HL-60 (cell line): ENCODE data around the gene SOBP.

Source experiments
- DNase-seq, 2 experiments: peaks; one replicate each; pipeline ENCODE4 v3.0.0-alpha.2; 2010 to 2020; ENCODE audit warnings: low read depth in 1 of 2, low spot score in 1 of 2
- H3K27ac ChIP-seq: fragments of 250-450 bp; sonication (Bioruptor Pico); replicated peaks from 2 replicates; pipeline ENCODE4 v1.5.1; 2020; ENCODE audit warnings: mild to moderate bottlenecking, moderate library complexity
- H3K27me3 ChIP-seq: fragments of 250-450 bp; sonication (Bioruptor Pico); 2 replicates; pipeline ENCODE4 v1.5.1; 2021; ENCODE audit warnings: mild to moderate bottlenecking, moderate library complexity; ENCODE audit not compliant: insufficient read depth, poor library complexity, severe bottlenecking
- H3K4me3 ChIP-seq: replicated peaks from 2 replicates; pipeline ENCODE4 v1.5.1; 2011; ENCODE audit warnings: mild to moderate bottlenecking, control low read depth, low read length; ENCODE audit not compliant: insufficient read depth
- GABPA ChIP-seq: IDR thresholded peaks from 2 replicates; pipeline ENCODE4 v1.6.1; 2012; ENCODE audit warnings: low read depth
- POLR2AphosphoS5 ChIP-seq: IDR thresholded peaks from 2 replicates; pipeline ENCODE4 v1.6.1; 2012; ENCODE audit warnings: low read depth
- SPI1 ChIP-seq: IDR thresholded peaks from 2 replicates; pipeline ENCODE4 v1.6.1; 2012; ENCODE audit warnings: low read depth, mild to moderate bottlenecking, borderline replicate concordance
- TF ChIP-seq, protein P1 (sequence below): IDR thresholded peaks from one replicate; pipeline ENCODE4 v1.5.1; 2011; ENCODE audit warnings: low read length, control low read depth, inconsistent platforms; ENCODE audit not compliant: insufficient read depth
- TF ChIP-seq, protein P2 (sequence below): IDR thresholded peaks from 2 replicates; pipeline ENCODE4 v1.6.1; 2012; ENCODE audit warnings: low read depth; ENCODE audit not compliant: insufficient replicate concordance

Gene SOBP

DNA sequence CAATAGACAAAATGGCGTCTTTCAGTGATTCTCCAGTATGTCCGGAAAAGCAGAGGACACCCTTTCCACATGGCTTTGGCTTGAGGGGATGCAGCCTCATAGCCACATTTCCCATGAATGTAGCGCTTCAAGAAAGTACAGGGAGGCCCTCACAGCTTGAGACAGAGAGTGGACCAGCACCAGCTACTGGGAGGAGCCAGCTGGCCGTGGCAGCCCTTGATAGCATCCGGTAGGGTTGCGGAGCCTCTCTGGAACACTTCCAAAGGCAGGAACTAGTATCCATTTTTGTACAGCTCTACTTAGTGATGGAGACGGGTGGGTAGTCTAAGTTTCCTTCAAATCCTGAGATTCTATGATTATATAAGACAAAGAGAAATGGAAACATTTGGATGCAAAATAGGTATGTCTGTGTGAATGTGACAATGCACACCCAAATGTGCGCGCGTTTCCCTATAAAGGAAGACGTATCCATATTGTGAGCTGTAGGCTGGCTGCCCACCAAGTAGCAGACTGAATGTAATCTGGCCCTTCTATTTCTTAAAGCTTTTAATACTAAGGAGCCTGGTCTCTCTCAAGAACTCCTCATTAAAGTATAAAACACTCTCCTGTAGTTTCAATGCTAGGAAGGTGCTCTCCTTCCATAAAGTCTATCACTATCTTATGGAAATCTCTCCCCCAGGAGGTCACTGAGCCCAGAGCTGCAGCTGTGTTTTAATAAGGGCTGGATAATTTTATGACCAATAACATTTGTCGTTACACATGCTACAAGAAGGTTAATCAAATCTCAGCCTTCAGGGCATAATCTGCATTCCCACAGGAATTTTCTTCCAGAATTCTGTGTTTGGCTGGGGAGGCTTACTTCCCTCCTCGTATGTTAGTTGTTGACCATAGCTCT lies 74.0 kb downstream of the SOBP start:
- TF ChIP-seq GABPA: no peak
- TF ChIP-seq POLR2AphosphoS5: no peak
- TF ChIP-seq, protein P1, sequence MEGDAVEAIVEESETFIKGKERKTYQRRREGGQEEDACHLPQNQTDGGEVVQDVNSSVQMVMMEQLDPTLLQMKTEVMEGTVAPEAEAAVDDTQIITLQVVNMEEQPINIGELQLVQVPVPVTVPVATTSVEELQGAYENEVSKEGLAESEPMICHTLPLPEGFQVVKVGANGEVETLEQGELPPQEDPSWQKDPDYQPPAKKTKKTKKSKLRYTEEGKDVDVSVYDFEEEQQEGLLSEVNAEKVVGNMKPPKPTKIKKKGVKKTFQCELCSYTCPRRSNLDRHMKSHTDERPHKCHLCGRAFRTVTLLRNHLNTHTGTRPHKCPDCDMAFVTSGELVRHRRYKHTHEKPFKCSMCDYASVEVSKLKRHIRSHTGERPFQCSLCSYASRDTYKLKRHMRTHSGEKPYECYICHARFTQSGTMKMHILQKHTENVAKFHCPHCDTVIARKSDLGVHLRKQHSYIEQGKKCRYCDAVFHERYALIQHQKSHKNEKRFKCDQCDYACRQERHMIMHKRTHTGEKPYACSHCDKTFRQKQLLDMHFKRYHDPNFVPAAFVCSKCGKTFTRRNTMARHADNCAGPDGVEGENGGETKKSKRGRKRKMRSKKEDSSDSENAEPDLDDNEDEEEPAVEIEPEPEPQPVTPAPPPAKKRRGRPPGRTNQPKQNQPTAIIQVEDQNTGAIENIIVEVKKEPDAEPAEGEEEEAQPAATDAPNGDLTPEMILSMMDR: no peak
- TF ChIP-seq, protein P2, sequence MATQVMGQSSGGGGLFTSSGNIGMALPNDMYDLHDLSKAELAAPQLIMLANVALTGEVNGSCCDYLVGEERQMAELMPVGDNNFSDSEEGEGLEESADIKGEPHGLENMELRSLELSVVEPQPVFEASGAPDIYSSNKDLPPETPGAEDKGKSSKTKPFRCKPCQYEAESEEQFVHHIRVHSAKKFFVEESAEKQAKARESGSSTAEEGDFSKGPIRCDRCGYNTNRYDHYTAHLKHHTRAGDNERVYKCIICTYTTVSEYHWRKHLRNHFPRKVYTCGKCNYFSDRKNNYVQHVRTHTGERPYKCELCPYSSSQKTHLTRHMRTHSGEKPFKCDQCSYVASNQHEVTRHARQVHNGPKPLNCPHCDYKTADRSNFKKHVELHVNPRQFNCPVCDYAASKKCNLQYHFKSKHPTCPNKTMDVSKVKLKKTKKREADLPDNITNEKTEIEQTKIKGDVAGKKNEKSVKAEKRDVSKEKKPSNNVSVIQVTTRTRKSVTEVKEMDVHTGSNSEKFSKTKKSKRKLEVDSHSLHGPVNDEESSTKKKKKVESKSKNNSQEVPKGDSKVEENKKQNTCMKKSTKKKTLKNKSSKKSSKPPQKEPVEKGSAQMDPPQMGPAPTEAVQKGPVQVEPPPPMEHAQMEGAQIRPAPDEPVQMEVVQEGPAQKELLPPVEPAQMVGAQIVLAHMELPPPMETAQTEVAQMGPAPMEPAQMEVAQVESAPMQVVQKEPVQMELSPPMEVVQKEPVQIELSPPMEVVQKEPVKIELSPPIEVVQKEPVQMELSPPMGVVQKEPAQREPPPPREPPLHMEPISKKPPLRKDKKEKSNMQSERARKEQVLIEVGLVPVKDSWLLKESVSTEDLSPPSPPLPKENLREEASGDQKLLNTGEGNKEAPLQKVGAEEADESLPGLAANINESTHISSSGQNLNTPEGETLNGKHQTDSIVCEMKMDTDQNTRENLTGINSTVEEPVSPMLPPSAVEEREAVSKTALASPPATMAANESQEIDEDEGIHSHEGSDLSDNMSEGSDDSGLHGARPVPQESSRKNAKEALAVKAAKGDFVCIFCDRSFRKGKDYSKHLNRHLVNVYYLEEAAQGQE: no peak
- TF ChIP-seq SPI1: no peak

DNA sequence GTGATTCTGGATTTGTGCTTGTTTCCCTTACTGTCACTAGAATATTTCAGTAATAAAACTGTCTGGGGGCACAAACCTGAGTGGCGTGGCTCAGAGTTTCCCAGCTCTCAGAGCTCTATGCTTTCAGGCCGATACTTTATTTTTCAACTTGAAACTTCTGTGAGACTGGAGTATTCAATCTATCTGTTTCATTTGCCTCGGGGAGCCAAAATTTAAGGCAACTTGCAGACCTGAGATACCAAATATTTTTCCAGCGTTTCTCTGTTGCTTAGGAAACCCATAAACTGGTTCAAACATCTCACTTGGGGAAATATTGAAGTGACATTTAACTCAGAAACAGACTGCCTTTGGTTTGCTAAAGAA lies 74.7 kb downstream of the SOBP start:
- H3K27me3 ChIP-seq: peaks cover 9% of the 10 kb centered on the region
- no peak overlapping the region for H3K27ac ChIP-seq
- TF ChIP-seq POLR2AphosphoS5 (no peak), SPI1 (no peak), GABPA (no peak)
- TF ChIP-seq, protein P2: no peak
- TF ChIP-seq, protein P1: no peak
- DNase-seq: no peak
- H3K4me3 ChIP-seq: no peak overlapping the region

More for the DNA sequence above, 74.0 kb downstream of the SOBP start:
- no peak overlapping the region for H3K4me3 ChIP-seq
- peaks cover 11% of the 10 kb centered on the region for H3K27me3 ChIP-seq
- no peak for DNase-seq
- H3K27ac ChIP-seq: no peak overlapping the region

DNA sequence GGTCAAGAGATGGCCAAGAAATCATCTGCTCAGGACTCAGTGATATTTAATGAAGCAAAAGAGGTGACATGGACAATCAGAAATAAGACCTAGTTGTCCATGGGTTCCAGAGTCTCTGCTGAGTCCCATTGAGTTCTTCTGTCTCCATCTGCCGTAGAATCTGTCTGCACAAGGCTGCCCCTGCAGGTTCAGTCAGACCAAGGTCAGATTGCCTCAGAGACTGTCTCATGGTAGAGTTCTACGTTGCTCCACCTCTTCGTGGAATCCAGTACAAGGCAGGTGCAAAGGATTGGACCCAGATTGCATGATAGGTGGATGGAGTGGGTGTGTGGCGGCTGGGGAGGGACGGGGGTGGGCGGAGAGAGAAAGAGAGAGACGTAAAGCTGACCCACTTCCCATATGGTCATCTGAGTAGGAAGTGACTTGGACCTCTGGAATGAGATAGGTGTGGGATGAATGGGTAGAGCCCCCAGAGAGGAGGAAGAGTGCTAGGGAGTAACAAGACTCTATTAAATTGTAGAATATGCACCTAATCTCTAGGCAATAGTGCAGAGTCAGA lies 75.3 kb downstream of the SOBP start:
- no peak overlapping the region for H3K27ac ChIP-seq
- peaks cover 8% of the 10 kb centered on the region for H3K27me3 ChIP-seq
- DNase-seq: no peak
- no peak for TF ChIP-seq GABPA
- TF ChIP-seq, protein P1: no peak
- H3K4me3 ChIP-seq: no peak overlapping the region
